ENCODE data around the gene SEMA3A. TPM values are rescaled to one million over a fixed set of nuclear protein-coding genes. Genes with fewer than 3 reads are reported as not detected.

SEMA3A gene
- total and polyA plus RNA-seq, 4 experiments from 2014 or later: 0.26 to 0.78 (median 0.38) TPM; not detected in 1

DNA sequence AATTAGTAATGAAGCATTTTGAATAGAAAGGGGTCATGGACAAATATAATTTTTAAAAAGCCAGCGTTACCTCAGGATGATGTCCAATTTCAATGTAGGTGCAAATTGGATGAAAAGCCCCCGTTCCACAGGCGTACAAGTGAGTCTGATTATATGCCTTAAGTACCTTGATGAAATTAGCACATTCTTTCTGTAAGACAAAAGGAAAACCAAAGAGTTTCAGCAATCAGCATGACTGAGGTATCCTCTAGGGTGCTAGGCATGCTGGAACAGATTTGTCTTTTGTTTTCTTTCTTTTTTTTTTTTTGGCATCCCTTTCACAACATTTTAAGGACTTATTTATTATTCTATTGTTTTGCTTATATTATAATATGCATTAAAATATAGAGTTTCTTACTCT lies 84.2 kb downstream of the SEMA3A start:
- no peaks in the 10 kb centered on the region for H3K9me3 ChIP-seq (ENCODE audit: control insufficient read depth in 1 of 2, low read length in 2 of 2)
- no peaks in the 10 kb centered on the region for H3K4me1 Mint-ChIP-seq
- no peak overlapping the region for H3K27ac ChIP-seq (ENCODE audit: low read depth, low read length)
- H3K27me3 ChIP-seq (ENCODE audit: insufficient read depth, low read length): no peaks in the 10 kb centered on the region
- peaks cover 0 to 5% (median 2%) of the 10 kb centered on the region in 8 donors for H3K9me3 Mint-ChIP-seq
- H3K36me3 Mint-ChIP-seq: no peaks in the 10 kb centered on the region
- POLR2A ChIA-PET (ENCODE audit: partially characterized antibody): no interaction called here
- CTCF ChIA-PET (ENCODE audit: partially characterized antibody): no interaction called here
- intact Hi-C loops (cut with micrococcal nuclease): no loop called here
- no peaks in the 10 kb centered on the region for H3K27me3 Mint-ChIP-seq
- no peak overlapping the region for H3K4me3 Mint-ChIP-seq
- no peak for DNase-seq
- H3K4me1 ChIP-seq (ENCODE audit: insufficient read depth, low read length): no peaks in the 10 kb centered on the region
- H3K27ac Mint-ChIP-seq: no peak overlapping the region
- no peaks in the 10 kb centered on the region for H3K36me3 ChIP-seq (ENCODE audit: insufficient read depth, low read length)
- H3K4me3 ChIP-seq (ENCODE audit: low read length in 2 of 2): no peak overlapping the region

DNA sequence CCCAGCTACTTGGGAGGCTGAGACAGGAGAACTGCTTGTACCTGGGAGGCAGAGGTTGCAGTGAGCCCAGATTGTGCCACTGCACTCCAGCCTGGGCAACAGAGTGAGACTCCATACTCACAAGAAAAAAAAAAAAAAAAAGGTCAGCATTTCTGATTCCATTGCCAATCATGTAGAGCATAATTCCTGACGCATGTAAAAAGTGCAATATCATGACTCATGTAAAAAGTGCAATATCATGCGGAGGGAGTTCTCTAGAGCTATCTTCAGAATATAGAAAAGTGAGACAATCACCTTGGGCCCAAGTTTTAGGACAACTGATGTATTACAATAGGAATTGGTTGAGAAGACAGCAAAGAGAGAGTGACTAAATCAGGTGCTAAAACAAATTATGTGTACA lies 85.8 kb downstream of the SEMA3A start:
- no peaks in the 10 kb centered on the region for H3K27me3 Mint-ChIP-seq
- Histone ChIP-seq H3K27ac (ENCODE audit: low read depth, low read length) (no peak overlapping the region), H3K4me1 (ENCODE audit: insufficient read depth, low read length) (no peaks in the 10 kb centered on the region), H3K9me3 (ENCODE audit: control insufficient read depth in 1 of 2, low read length in 2 of 2) (no peaks in the 10 kb centered on the region), H3K27me3 (ENCODE audit: insufficient read depth, low read length) (no peaks in the 10 kb centered on the region), H3K4me3 (ENCODE audit: low read length in 2 of 2) (no peak overlapping the region), H3K36me3 (ENCODE audit: insufficient read depth, low read length) (no peaks in the 10 kb centered on the region)
- H3K36me3 Mint-ChIP-seq: no peaks in the 10 kb centered on the region
- no peak overlapping the region for H3K4me3 Mint-ChIP-seq
- ChIA-PET POLR2A (ENCODE audit: partially characterized antibody) (no interaction called here), CTCF (ENCODE audit: partially characterized antibody) (no interaction called here)
- no peaks in the 10 kb centered on the region for H3K4me1 Mint-ChIP-seq
- DNase-seq: no peak
- H3K27ac Mint-ChIP-seq: no peak overlapping the region
- peaks cover 0 to 5% (median 1%) of the 10 kb centered on the region in 8 donors for H3K9me3 Mint-ChIP-seq
- intact Hi-C loops (cut with micrococcal nuclease): no loop called here

DNA sequence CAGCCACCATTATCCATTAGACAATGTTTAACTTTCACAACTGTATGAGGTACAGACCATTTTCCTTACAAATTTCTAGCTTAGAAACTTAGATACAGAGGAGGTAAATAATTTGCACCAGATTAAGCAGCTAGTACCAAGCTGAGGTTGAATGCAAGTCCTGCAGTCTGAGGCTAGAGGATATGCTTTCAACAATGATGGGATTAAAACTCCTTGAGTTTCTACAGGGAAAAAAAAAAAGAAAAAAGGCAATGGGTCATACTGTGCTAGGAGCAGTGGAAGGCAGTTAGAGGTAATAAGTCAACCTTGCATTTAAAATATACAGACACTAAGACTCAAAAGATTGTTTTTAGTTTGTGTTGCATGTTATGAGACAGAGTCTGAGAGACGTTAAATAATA lies 86.5 kb downstream of the SEMA3A start:
- no peak overlapping the region for H3K27ac ChIP-seq (ENCODE audit: low read depth, low read length)
- Mint-ChIP-seq H3K4me1 (no peaks in the 10 kb centered on the region), H3K9me3 (peaks cover 0 to 7% (median 1%) of the 10 kb centered on the region in 8 donors), H3K27ac (no peak overlapping the region), H3K36me3 (no peaks in the 10 kb centered on the region), H3K27me3 (no peaks in the 10 kb centered on the region), H3K4me3 (no peak overlapping the region)
- DNase-seq: no peak
- POLR2A ChIA-PET (ENCODE audit: partially characterized antibody): no interaction called here
- CTCF ChIA-PET (ENCODE audit: partially characterized antibody): no interaction called here
- intact Hi-C loops (cut with micrococcal nuclease): no loop called here
- no peaks in the 10 kb centered on the region for H3K9me3 ChIP-seq (ENCODE audit: control insufficient read depth in 1 of 2, low read length in 2 of 2)
- no peaks in the 10 kb centered on the region for H3K36me3 ChIP-seq (ENCODE audit: insufficient read depth, low read length)
- H3K4me3 ChIP-seq (ENCODE audit: low read length in 2 of 2): no peak overlapping the region
- no peaks in the 10 kb centered on the region for H3K27me3 ChIP-seq (ENCODE audit: insufficient read depth, low read length)
- no peaks in the 10 kb centered on the region for H3K4me1 ChIP-seq (ENCODE audit: insufficient read depth, low read length)

DNA sequence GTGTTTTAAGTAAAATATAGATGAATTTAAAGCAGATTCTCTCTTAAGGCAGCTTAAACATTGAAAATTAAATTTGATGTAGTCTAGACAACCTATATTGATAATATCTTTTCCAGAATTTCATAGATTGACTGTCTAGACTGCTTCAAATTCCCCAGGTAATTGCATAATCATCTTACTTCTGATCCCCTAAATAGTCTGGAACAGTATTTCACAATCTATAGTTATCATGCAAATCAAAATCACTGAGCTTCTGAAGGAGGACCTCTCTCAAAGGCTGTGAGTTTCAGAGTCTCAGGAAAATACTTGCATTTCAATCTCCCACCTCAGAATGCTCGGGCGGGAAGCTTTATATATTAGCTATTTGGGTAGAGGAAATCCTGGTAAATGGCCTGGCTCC lies 87.3 kb downstream of the SEMA3A start:
- Mint-ChIP-seq H3K4me3 (no peak overlapping the region), H3K9me3 (peaks cover 0 to 7% (median 0%) of the 10 kb centered on the region in 8 donors), H3K36me3 (no peaks in the 10 kb centered on the region), H3K4me1 (no peaks in the 10 kb centered on the region), H3K27me3 (no peaks in the 10 kb centered on the region), H3K27ac (no peak overlapping the region)
- no peaks in the 10 kb centered on the region for H3K4me1 ChIP-seq (ENCODE audit: insufficient read depth, low read length)
- H3K4me3 ChIP-seq (ENCODE audit: low read length in 2 of 2): no peak overlapping the region
- no peaks in the 10 kb centered on the region for H3K9me3 ChIP-seq (ENCODE audit: control insufficient read depth in 1 of 2, low read length in 2 of 2)
- no peaks in the 10 kb centered on the region for H3K36me3 ChIP-seq (ENCODE audit: insufficient read depth, low read length)
- no peak overlapping the region for H3K27ac ChIP-seq (ENCODE audit: low read depth, low read length)
- POLR2A ChIA-PET (ENCODE audit: partially characterized antibody): no interaction called here
- intact Hi-C loops (cut with micrococcal nuclease): no loop called here
- CTCF ChIA-PET (ENCODE audit: partially characterized antibody): no interaction called here
- H3K27me3 ChIP-seq (ENCODE audit: insufficient read depth, low read length): no peaks in the 10 kb centered on the region
- DNase-seq: no peak

DNA sequence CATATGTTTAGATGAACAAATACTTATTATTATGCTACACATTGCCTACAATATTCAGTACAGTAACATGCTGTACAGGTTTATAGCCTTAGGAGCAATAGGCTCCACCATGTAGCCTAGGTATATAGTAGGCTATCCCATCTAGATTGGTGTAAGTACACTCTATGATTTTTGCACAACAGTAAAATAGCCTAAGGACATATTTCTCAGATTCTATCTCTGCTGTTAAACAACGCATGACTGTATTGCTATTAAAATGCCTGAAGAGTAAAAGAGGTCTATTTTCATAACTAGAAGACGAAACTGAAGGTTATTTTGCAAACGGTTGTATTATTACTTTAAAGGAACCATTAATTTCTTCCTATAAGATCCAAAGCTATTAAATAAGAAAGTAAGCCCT lies 88.3 kb downstream of the SEMA3A start:
- DNase-seq: no peak
- ChIA-PET POLR2A (ENCODE audit: partially characterized antibody) (no interaction called here), CTCF (ENCODE audit: partially characterized antibody) (no interaction called here)
- Histone ChIP-seq H3K27me3 (ENCODE audit: insufficient read depth, low read length) (no peaks in the 10 kb centered on the region), H3K27ac (ENCODE audit: low read depth, low read length) (no peak overlapping the region), H3K9me3 (ENCODE audit: control insufficient read depth in 1 of 2, low read length in 2 of 2) (no peaks in the 10 kb centered on the region), H3K36me3 (ENCODE audit: insufficient read depth, low read length) (no peaks in the 10 kb centered on the region), H3K4me1 (ENCODE audit: insufficient read depth, low read length) (no peaks in the 10 kb centered on the region), H3K4me3 (ENCODE audit: low read length in 2 of 2) (no peak overlapping the region)
- H3K9me3 Mint-ChIP-seq: peaks cover 0 to 7% (median 0%) of the 10 kb centered on the region in 8 donors
- no peak overlapping the region for H3K27ac Mint-ChIP-seq
- no peaks in the 10 kb centered on the region for H3K4me1 Mint-ChIP-seq
- no peaks in the 10 kb centered on the region for H3K27me3 Mint-ChIP-seq
- H3K4me3 Mint-ChIP-seq: no peak overlapping the region
- intact Hi-C loops (cut with micrococcal nuclease): no loop called here
- H3K36me3 Mint-ChIP-seq: no peaks in the 10 kb centered on the region

DNA sequence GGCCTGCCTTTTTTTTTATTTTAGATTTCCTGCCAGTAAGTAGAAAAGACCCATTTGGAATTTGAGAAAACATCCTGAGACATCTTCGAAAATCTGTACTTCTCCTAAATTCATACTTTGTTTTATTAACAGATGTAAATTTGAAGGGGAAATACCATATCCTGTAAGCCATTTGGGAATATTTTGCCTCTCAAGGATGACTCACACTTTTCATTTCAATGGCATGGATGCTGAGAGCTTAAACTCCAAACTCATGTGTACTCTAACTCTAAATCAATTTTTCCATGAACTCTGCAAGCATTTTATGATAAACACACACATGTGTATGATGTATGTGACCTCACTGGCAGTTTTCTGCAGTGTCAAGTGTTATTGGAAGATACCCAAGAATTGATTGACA lies 89.0 kb downstream of the SEMA3A start:
- Mint-ChIP-seq H3K27ac (no peak overlapping the region), H3K27me3 (no peaks in the 10 kb centered on the region), H3K9me3 (peaks cover 0 to 7% (median 0%) of the 10 kb centered on the region in 8 donors), H3K36me3 (no peaks in the 10 kb centered on the region), H3K4me1 (no peaks in the 10 kb centered on the region), H3K4me3 (no peak overlapping the region)
- H3K4me1 ChIP-seq (ENCODE audit: insufficient read depth, low read length): no peaks in the 10 kb centered on the region
- H3K9me3 ChIP-seq (ENCODE audit: control insufficient read depth in 1 of 2, low read length in 2 of 2): no peaks in the 10 kb centered on the region
- intact Hi-C loops (cut with micrococcal nuclease): no loop called here
- H3K27ac ChIP-seq (ENCODE audit: low read depth, low read length): no peak overlapping the region
- H3K36me3 ChIP-seq (ENCODE audit: insufficient read depth, low read length): no peaks in the 10 kb centered on the region
- POLR2A ChIA-PET (ENCODE audit: partially characterized antibody): no interaction called here
- H3K4me3 ChIP-seq (ENCODE audit: low read length in 2 of 2): no peak overlapping the region
- no peak for DNase-seq
- CTCF ChIA-PET (ENCODE audit: partially characterized antibody): no interaction called here
- H3K27me3 ChIP-seq (ENCODE audit: insufficient read depth, low read length): no peaks in the 10 kb centered on the region

DNA sequence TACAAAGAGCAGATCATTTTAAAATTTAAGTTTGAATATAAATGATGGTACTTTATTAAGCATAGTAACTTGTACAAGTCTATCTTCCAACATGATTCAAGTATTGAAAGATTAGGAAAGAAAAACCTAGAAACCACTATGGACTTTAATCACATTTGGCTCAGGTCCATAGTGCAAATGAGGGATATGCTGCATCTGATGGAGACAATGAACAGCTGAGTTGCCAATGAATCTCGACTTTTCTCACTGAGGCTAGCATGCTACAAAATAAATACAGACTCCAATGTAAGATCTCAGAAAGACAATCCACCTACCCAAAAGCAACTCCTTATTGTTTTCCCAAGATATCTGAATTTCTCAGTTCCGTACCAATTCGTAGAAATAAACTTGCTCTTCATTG lies 89.8 kb downstream of the SEMA3A start:
- intact Hi-C loops (cut with micrococcal nuclease): no loop called here
- Mint-ChIP-seq H3K27ac (no peak overlapping the region), H3K4me3 (no peak overlapping the region), H3K27me3 (no peaks in the 10 kb centered on the region), H3K4me1 (no peaks in the 10 kb centered on the region), H3K9me3 (peaks cover 0 to 7% (median 3%) of the 10 kb centered on the region in 8 donors), H3K36me3 (no peaks in the 10 kb centered on the region)
- Histone ChIP-seq H3K36me3 (ENCODE audit: insufficient read depth, low read length) (no peaks in the 10 kb centered on the region), H3K9me3 (ENCODE audit: control insufficient read depth in 1 of 2, low read length in 2 of 2) (no peaks in the 10 kb centered on the region), H3K27ac (ENCODE audit: low read depth, low read length) (no peak overlapping the region), H3K27me3 (ENCODE audit: insufficient read depth, low read length) (no peaks in the 10 kb centered on the region), H3K4me1 (ENCODE audit: insufficient read depth, low read length) (no peaks in the 10 kb centered on the region), H3K4me3 (ENCODE audit: low read length in 2 of 2) (no peak overlapping the region)
- DNase-seq: no peak
- CTCF ChIA-PET (ENCODE audit: partially characterized antibody): no interaction called here
- POLR2A ChIA-PET (ENCODE audit: partially characterized antibody): no interaction called here

DNA sequence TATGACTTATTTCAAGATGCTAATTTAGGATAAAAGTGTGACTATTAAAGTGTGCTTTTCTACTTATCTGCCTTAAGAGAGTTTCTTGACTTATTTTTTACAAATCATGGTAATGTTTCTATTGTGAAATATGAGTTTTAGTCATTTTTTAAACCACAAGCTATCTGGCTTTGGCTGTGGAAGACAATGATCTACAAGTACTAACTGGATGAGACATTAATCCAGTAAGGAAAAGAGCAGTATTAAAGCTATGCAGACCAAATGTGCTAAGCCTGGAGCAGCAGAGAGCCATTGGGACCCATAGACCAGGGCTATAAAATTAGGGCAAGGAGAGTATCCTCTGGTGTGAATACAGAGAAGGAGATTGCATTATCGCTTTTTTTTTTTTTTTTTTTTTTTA lies 92.4 kb downstream of the SEMA3A start:
- H3K4me3 ChIP-seq (ENCODE audit: low read length in 2 of 2): no peak overlapping the region
- Mint-ChIP-seq H3K4me1 (no peaks in the 10 kb centered on the region), H3K36me3 (no peaks in the 10 kb centered on the region), H3K4me3 (no peak overlapping the region), H3K27me3 (no peaks in the 10 kb centered on the region), H3K27ac (no peak overlapping the region), H3K9me3 (peaks cover 0 to 4% (median under 1%) of the 10 kb centered on the region in 8 donors)
- CTCF ChIA-PET (ENCODE audit: partially characterized antibody): no interaction called here
- no peak for DNase-seq
- intact Hi-C loops (cut with micrococcal nuclease): no loop called here
- H3K36me3 ChIP-seq (ENCODE audit: insufficient read depth, low read length): no peaks in the 10 kb centered on the region
- H3K4me1 ChIP-seq (ENCODE audit: insufficient read depth, low read length): no peaks in the 10 kb centered on the region
- POLR2A ChIA-PET (ENCODE audit: partially characterized antibody): no interaction called here
- H3K9me3 ChIP-seq (ENCODE audit: control insufficient read depth in 1 of 2, low read length in 2 of 2): no peaks in the 10 kb centered on the region
- H3K27me3 ChIP-seq (ENCODE audit: insufficient read depth, low read length): no peaks in the 10 kb centered on the region
- H3K27ac ChIP-seq (ENCODE audit: low read depth, low read length): no peak overlapping the region

All from CD4-positive, alpha-beta memory T cell (primary cell).